OCI-LY7 (cell line): Measurements from ENCODE around the gene ADAMTS5.

ENCODE experiments used
- EZH2phosphoT487 ChIP-seq: fragments of 200-600 bp; sonication (generic); IDR thresholded peaks from 2 replicates; pipeline ENCODE4 v1.6.1; 2018; ENCODE audit warnings: low read depth, borderline replicate concordance, mild to moderate bottlenecking, mixed run types, antibody characterized with exemption, low read length, moderate library complexity, mixed read lengths
- TF ChIP-seq, protein P1 (sequence below): fragments of 200-600 bp; sonication (generic); conservative IDR thresholded peaks from 2 replicates; pipeline ENCODE4 v1.5.1; 2014; ENCODE audit warnings: mild to moderate bottlenecking, antibody characterized with exemption, low read length, moderate library complexity, mixed read lengths

DNA sequence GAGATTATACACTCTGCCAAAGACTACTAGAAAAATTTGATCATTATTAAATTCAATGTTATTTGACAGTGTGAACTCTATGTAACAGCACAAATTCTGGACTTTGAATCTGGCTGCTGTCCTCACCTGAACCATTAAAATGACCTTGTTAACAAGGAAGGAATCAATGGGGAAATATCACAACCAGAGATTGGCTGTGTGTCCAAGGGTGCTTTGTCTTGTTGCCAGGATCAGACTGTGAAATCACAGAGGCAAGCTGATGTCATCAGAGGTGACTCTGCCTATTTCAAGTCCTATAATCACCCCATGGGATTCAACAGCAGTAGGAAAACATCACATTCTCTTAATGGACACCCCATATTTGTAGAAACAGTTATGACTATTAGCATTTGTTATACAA is 46.8 kb downstream of the ADAMTS5 start:
- TF ChIP-seq, protein P1, sequence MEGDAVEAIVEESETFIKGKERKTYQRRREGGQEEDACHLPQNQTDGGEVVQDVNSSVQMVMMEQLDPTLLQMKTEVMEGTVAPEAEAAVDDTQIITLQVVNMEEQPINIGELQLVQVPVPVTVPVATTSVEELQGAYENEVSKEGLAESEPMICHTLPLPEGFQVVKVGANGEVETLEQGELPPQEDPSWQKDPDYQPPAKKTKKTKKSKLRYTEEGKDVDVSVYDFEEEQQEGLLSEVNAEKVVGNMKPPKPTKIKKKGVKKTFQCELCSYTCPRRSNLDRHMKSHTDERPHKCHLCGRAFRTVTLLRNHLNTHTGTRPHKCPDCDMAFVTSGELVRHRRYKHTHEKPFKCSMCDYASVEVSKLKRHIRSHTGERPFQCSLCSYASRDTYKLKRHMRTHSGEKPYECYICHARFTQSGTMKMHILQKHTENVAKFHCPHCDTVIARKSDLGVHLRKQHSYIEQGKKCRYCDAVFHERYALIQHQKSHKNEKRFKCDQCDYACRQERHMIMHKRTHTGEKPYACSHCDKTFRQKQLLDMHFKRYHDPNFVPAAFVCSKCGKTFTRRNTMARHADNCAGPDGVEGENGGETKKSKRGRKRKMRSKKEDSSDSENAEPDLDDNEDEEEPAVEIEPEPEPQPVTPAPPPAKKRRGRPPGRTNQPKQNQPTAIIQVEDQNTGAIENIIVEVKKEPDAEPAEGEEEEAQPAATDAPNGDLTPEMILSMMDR, result no peak
- no peak for TF ChIP-seq EZH2phosphoT487
